ENCODE results near the gene CLDN34. TPM values are rescaled to one million over a fixed set of nuclear protein-coding genes. Genes with fewer than 3 reads are reported as not detected.

CLDN34 gene
- total and polyA plus RNA-seq, 12 donors = 0.13 to 0.25 TPM; not detected in 10

DNA sequence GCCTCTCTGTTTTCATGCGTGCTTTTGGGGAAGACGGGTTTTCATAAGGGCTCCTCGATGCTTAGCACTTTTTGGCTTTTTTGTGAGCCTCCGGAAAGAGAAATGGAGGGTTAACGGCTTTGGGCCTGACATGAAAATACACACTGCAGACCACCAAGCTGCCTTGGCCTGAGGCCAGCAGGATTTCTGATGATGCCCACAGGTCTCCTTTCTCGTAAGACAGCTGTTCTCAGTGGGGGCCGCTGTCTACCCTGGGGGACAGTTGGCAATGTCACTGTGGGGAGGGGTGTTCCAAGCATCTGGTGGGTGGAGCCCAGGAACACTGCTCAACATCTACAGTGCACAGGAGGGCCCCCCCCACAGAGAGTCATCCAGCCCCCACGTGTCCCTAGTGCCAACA lies 29.4 kb upstream of the CLDN34 start:
- TF ChIP-seq, protein P1, sequence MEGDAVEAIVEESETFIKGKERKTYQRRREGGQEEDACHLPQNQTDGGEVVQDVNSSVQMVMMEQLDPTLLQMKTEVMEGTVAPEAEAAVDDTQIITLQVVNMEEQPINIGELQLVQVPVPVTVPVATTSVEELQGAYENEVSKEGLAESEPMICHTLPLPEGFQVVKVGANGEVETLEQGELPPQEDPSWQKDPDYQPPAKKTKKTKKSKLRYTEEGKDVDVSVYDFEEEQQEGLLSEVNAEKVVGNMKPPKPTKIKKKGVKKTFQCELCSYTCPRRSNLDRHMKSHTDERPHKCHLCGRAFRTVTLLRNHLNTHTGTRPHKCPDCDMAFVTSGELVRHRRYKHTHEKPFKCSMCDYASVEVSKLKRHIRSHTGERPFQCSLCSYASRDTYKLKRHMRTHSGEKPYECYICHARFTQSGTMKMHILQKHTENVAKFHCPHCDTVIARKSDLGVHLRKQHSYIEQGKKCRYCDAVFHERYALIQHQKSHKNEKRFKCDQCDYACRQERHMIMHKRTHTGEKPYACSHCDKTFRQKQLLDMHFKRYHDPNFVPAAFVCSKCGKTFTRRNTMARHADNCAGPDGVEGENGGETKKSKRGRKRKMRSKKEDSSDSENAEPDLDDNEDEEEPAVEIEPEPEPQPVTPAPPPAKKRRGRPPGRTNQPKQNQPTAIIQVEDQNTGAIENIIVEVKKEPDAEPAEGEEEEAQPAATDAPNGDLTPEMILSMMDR (IDR thresholded peaks at IDR 0.05) = no peak
- TF ChIP-seq POLR2A (IDR thresholded peaks at IDR 0.05) = no peak
- H3K9me3 ChIP-seq (replicated peaks in 1 of 3) = no peaks in the 10 kb centered on the region
- intact Hi-C loops (cut with DNase I) = no loop called here
- no peak overlapping the region for H3K4me3 ChIP-seq
- peaks cover 5% of the 10 kb centered on the region for H3K27me3 ChIP-seq
- no peak overlapping the region for H3K27ac ChIP-seq
- H3K36me3 ChIP-seq (replicated peaks in 1 of 2) = no peaks in the 10 kb centered on the region
- 77 to 94% (median 90%) methylated on average over 7 to 8 of the region's 8 CpGs for WGBS, 4 donors
- DNase-seq = no peak
- no peaks in the 10 kb centered on the region for H3K4me1 ChIP-seq (replicated peaks in 1 of 2)

DNA sequence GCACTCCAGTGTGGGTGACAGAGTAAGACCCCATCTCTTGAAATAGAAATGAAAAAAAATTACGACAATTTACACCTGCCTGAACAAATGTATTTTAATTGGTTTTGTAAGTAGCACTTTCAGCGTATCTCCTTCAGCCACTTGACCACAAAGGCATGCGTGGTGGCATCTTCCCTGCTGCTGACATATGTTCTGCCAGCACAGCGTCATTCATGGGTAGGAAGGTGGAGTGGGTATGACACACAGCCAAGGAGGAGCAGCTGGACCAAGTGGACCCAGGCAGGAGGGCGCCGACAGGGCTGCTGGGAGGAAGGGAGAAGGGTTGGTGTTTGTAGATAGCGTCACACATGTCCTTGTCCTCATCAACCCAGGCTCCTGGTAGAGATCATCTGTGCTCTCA lies 28.6 kb upstream of the CLDN34 start:
- WGBS, 4 donors = 83 to 95% (median 88%) methylated on average over 5 to 7 of the region's 7 CpGs
- TF ChIP-seq POLR2A (IDR thresholded peaks at IDR 0.05) = no peak
- TF ChIP-seq, protein P1 (IDR thresholded peaks at IDR 0.05) = no peak
- H3K4me1 ChIP-seq (replicated peaks in 1 of 2) = no peaks in the 10 kb centered on the region
- H3K27me3 ChIP-seq = peaks cover 5% of the 10 kb centered on the region
- no peak for DNase-seq
- H3K4me3 ChIP-seq = no peak overlapping the region
- H3K36me3 ChIP-seq (replicated peaks in 1 of 2) = no peaks in the 10 kb centered on the region
- no peaks in the 10 kb centered on the region for H3K9me3 ChIP-seq (replicated peaks in 1 of 3)
- no peak overlapping the region for H3K27ac ChIP-seq
- intact Hi-C loops (cut with DNase I) = no loop called here

DNA sequence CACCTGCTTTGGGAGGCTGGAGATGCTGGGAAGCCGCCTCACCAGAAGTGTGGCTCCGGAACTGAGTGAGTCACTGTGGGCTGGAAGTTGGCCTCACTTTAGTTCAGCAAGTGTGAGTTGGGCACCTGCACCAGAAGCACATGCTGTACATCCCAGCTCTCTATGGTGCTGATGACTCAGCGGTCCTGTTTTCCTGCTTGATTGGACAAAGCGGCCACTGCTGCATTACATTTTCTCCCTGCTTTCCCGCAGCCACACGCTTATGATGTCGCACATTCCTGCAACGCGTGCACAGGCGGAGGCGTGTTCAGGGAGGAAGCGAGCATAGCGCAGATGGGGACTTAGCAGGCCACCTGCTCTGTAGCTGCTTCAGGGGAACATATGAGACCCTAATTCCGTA lies 26.7 kb upstream of the CLDN34 start:
- 86 to 96% (median 90%) methylated on average over 9 to 14 of the region's 14 CpGs for WGBS, 4 donors
- intact Hi-C loops (cut with DNase I) = no loop called here
- no peaks in the 10 kb centered on the region for H3K36me3 ChIP-seq (replicated peaks in 1 of 2)
- no peaks in the 10 kb centered on the region for H3K27me3 ChIP-seq
- H3K27ac ChIP-seq = no peak overlapping the region
- H3K9me3 ChIP-seq (replicated peaks in 1 of 3) = no peaks in the 10 kb centered on the region
- H3K4me3 ChIP-seq = no peak overlapping the region
- DNase-seq = no peak
- TF ChIP-seq, protein P1 (IDR thresholded peaks at IDR 0.05) = no peak
- TF ChIP-seq POLR2A (IDR thresholded peaks at IDR 0.05) = no peak
- no peaks in the 10 kb centered on the region for H3K4me1 ChIP-seq (replicated peaks in 1 of 2)

DNA sequence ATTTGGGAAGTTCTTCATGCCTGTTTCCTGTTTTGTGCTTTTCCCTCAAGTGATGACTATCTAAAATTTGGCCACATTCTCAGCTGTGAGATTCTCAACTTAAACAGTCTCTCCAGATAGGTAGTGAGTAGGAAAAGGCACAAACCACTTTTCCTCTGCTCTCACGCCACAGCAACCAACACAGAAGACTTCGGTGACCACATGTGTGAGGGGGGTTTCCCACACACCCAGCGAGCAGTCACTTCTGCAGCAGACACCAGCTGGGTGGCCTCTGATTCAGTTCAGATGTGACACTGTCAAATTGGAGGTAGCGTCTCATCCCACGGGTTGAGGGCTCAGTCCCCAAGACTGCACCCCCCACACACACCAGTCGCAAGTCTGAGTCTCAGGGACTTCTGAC lies 25.1 kb upstream of the CLDN34 start:
- H3K9me3 ChIP-seq (replicated peaks in 1 of 3) = no peaks in the 10 kb centered on the region
- WGBS, 4 donors = 72 to 92% (median 78%) methylated on average over 2 to 6 of the region's 6 CpGs
- H3K36me3 ChIP-seq (replicated peaks in 1 of 2) = no peaks in the 10 kb centered on the region
- H3K27ac ChIP-seq = no peak overlapping the region
- DNase-seq = no peak
- TF ChIP-seq, protein P1 (IDR thresholded peaks at IDR 0.05) = no peak
- TF ChIP-seq POLR2A (IDR thresholded peaks at IDR 0.05) = no peak
- intact Hi-C loops (cut with DNase I) = no loop called here
- no peaks in the 10 kb centered on the region for H3K4me1 ChIP-seq (replicated peaks in 1 of 2)
- no peak overlapping the region for H3K4me3 ChIP-seq
- H3K27me3 ChIP-seq = no peaks in the 10 kb centered on the region
